Measurements from ENCODE around the gene SLC2A5.
A peak's percentile ranks its signal among the peaks of the same experiment; 100 is the strongest.

SLC2A5 gene

GRCh38 chr1:9040659-9041030, 28.8 kb downstream of the SLC2A5 start:
- no peak overlapping the region for H3K4me3 ChIP-seq (ENCODE audit: low read length)
- H4K20me1 ChIP-seq (ENCODE audit: control insufficient read depth, insufficient read depth, low read depth, low read length) = peaks cover 4% of the 10 kb centered on the region; the same call in 1 of the 2 replicates
- H3K27me3 ChIP-seq (ENCODE audit: control insufficient read depth, low read length) = no peaks in the 10 kb centered on the region
- H3F3A ChIP-seq (ENCODE audit: control insufficient read depth, insufficient read depth) = peaks cover 49% of the 10 kb centered on the region
- H3K79me2 ChIP-seq (ENCODE audit: control insufficient read depth, low read length) = peaks cover 17% of the 10 kb centered on the region; the same call in 1 of the 2 replicates
- no peak for TF ChIP-seq EZH2phosphoT487 (IDR thresholded peaks at IDR 0.05; ENCODE audit: borderline replicate concordance, low read length)
- TF ChIP-seq, protein P1, sequence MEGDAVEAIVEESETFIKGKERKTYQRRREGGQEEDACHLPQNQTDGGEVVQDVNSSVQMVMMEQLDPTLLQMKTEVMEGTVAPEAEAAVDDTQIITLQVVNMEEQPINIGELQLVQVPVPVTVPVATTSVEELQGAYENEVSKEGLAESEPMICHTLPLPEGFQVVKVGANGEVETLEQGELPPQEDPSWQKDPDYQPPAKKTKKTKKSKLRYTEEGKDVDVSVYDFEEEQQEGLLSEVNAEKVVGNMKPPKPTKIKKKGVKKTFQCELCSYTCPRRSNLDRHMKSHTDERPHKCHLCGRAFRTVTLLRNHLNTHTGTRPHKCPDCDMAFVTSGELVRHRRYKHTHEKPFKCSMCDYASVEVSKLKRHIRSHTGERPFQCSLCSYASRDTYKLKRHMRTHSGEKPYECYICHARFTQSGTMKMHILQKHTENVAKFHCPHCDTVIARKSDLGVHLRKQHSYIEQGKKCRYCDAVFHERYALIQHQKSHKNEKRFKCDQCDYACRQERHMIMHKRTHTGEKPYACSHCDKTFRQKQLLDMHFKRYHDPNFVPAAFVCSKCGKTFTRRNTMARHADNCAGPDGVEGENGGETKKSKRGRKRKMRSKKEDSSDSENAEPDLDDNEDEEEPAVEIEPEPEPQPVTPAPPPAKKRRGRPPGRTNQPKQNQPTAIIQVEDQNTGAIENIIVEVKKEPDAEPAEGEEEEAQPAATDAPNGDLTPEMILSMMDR (IDR thresholded peaks at IDR 0.05; ENCODE audit: low read depth, low read length, poor library complexity, severe bottlenecking) = no peak
- no peaks in the 10 kb centered on the region for H3K9me2 ChIP-seq (replicated peaks; ENCODE audit: control insufficient read depth, low read length)
- no peak overlapping the region for H3K4me2 ChIP-seq (ENCODE audit: low read length)
- peaks cover 95% of the 10 kb centered on the region for H3K4me1 ChIP-seq (ENCODE audit: control insufficient read depth, low read length)
- peak overlapping the region; percentile 55 for H3K27ac ChIP-seq (ENCODE audit: low read depth, low read length)
- peaks cover 96% of the 10 kb centered on the region for H3K36me3 ChIP-seq (ENCODE audit: control insufficient read depth, low read length)
- H3K9me3 ChIP-seq (ENCODE audit: control insufficient read depth, insufficient read depth, low read length) = peaks cover 12% of the 10 kb centered on the region

DNA sequence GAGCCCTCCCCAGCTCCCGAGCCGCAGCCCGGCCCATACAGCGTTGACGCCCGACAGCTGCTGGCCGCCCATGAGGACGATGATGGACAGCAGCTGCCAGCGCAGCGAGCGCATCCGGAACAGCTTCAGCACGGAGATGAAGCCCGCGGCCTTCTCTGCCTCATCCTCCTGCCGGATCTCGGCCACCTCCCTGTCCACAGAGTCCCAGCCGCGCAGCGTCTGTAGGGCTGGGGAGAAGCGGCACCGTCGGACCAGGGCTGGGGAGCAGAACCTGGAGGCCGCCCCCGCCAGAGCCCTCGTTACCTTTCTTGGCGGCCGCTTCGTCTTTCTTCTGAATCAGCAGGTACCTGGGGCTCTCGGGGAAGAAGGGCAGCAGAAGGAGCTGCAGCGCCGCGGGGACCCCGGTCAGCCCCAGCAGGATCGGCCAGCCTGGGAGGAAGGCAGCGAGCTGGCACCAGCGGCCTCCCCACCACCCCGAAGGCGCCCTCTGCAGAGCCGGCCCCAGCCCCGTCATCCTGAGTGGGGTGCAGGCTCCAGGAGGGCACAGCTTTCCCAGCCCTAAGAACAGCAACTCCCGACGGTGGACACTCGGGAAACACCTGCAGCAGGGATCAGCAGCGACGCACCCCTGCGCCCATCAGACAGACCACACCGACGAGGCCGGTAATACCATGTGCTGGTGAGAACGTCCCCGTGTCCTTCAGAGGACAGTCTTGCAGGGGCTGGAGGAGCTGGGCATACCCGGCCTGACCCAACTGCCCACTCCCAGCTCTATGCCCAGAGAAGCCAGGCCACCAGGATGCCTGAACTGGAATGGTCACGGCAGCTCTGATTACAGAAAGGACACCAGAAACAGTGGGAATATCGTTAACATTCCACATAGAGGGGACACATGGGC, 29.4 kb downstream of the SLC2A5 start:
- peaks cover 96% of the 10 kb centered on the region for H3K36me3 ChIP-seq (ENCODE audit: control insufficient read depth, low read length)
- H3K4me1 ChIP-seq (ENCODE audit: control insufficient read depth, low read length) = peaks cover 94% of the 10 kb centered on the region
- peaks cover 4% of the 10 kb centered on the region; the same call in 1 of the 2 replicates for H4K20me1 ChIP-seq (ENCODE audit: control insufficient read depth, insufficient read depth, low read depth, low read length)
- H3K9me2 ChIP-seq (replicated peaks; ENCODE audit: control insufficient read depth, low read length) = no peaks in the 10 kb centered on the region
- H3F3A ChIP-seq (ENCODE audit: control insufficient read depth, insufficient read depth) = peaks cover 52% of the 10 kb centered on the region
- TF ChIP-seq, protein P1 (IDR thresholded peaks at IDR 0.05; ENCODE audit: low read depth, low read length, poor library complexity, severe bottlenecking) = no peak
- TF ChIP-seq EZH2phosphoT487 (IDR thresholded peaks at IDR 0.05; ENCODE audit: borderline replicate concordance, low read length) = no peak
- no peaks in the 10 kb centered on the region for H3K27me3 ChIP-seq (ENCODE audit: control insufficient read depth, low read length)
- no peak overlapping the region for H3K4me2 ChIP-seq (ENCODE audit: low read length)
- H3K9me3 ChIP-seq (ENCODE audit: control insufficient read depth, insufficient read depth, low read length) = peaks cover 19% of the 10 kb centered on the region
- peak overlapping the region; percentile 55 for H3K27ac ChIP-seq (ENCODE audit: low read depth, low read length)
- no peak overlapping the region for H3K4me3 ChIP-seq (ENCODE audit: low read length)
- peaks cover 13% of the 10 kb centered on the region; the same call in 1 of the 2 replicates for H3K79me2 ChIP-seq (ENCODE audit: control insufficient read depth, low read length)

DNA sequence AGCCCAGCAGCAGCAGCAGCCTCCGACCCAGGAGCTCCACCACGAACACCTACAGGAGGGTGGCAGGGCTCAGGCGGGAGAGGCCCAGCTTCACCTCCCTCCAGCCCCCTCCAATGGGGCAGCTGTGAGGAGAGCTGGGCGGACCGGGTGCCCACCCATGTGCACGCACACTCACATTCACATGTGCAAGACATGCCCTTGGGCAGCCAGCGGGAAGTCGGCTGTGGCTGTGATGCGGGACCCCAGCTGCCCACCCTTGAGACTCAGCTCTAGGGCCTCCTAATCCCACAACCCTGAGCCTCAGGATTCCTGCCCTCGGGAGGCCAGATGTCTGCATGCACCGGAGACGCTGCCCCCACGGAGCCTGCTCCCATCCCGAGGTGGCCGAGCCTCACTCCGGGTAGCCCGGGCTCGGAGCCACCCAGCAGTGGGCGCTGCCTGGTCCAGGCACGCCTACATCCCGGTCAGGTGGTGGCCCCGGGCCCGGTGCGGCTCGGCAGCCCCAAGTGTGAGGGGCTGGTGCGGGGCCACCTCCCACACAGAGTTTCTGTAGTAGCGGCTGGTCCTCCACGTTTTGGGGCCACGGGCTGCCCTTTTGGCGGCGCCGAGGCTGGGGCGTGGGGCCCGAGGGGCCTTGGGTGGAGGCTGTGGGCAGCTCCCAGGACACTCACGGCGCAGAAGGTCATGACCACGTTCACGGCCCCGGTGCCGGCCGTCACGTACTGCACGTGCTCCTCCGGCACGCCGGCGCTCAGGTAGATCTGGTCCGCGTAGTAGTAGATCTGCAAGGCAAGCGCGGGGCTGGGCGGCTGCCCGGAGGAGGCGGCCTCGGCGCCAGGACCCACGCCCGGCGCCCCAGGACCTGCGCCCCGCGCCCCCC, 30.3 kb downstream of the SLC2A5 start:
- Histone ChIP-seq H3K4me3 (ENCODE audit: low read length) (no peak overlapping the region), H3K36me3 (ENCODE audit: control insufficient read depth, low read length) (peaks cover 92% of the 10 kb centered on the region), H3K9me2 (replicated peaks; ENCODE audit: control insufficient read depth, low read length) (no peaks in the 10 kb centered on the region), H3F3A (ENCODE audit: control insufficient read depth, insufficient read depth) (peaks cover 57% of the 10 kb centered on the region), H3K27me3 (ENCODE audit: control insufficient read depth, low read length) (no peaks in the 10 kb centered on the region), H3K9me3 (ENCODE audit: control insufficient read depth, insufficient read depth, low read length) (peaks cover 19% of the 10 kb centered on the region), H3K4me1 (ENCODE audit: control insufficient read depth, low read length) (peaks cover 94% of the 10 kb centered on the region), H4K20me1 (ENCODE audit: control insufficient read depth, insufficient read depth, low read depth, low read length) (peaks cover 4% of the 10 kb centered on the region; the same call in 1 of the 2 replicates), H3K4me2 (ENCODE audit: low read length) (peak overlapping the region; percentile 87), H3K79me2 (ENCODE audit: control insufficient read depth, low read length) (peaks cover 4% of the 10 kb centered on the region; the same call in 1 of the 2 replicates), H3K27ac (ENCODE audit: low read depth, low read length) (peak overlapping the region; percentile 97)
- no peak for TF ChIP-seq EZH2phosphoT487 (IDR thresholded peaks at IDR 0.05; ENCODE audit: borderline replicate concordance, low read length)
- TF ChIP-seq, protein P1 (IDR thresholded peaks at IDR 0.05; ENCODE audit: low read depth, low read length, poor library complexity, severe bottlenecking) = no peak

Data from DOHH2 (cell line).